ENCODE measurements around the gene FRS2.

DNA sequence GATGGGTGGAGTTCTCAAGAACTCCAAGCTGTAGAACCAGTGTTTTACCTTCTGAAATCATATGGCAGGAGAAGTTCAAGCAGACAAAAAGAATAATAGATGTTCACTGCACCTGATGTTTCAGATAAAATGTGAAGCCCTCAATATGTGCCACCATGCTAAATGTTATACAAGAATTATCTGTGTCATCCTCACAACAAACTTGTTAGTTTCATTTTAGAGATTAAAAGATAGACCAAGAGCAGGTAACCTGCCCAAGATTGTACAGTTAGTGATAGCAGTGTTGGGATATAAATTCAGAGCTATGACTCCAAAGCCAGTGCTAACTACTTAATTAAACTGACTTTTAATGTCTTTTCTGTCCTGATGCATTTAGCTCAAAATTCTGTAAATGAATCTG, 44.7 kb downstream of the FRS2 start:
- TF ChIP-seq, protein P1, sequence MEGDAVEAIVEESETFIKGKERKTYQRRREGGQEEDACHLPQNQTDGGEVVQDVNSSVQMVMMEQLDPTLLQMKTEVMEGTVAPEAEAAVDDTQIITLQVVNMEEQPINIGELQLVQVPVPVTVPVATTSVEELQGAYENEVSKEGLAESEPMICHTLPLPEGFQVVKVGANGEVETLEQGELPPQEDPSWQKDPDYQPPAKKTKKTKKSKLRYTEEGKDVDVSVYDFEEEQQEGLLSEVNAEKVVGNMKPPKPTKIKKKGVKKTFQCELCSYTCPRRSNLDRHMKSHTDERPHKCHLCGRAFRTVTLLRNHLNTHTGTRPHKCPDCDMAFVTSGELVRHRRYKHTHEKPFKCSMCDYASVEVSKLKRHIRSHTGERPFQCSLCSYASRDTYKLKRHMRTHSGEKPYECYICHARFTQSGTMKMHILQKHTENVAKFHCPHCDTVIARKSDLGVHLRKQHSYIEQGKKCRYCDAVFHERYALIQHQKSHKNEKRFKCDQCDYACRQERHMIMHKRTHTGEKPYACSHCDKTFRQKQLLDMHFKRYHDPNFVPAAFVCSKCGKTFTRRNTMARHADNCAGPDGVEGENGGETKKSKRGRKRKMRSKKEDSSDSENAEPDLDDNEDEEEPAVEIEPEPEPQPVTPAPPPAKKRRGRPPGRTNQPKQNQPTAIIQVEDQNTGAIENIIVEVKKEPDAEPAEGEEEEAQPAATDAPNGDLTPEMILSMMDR (IDR thresholded peaks at IDR 0.05) = no peak
- no peak for TF ChIP-seq POLR2A (IDR thresholded peaks at IDR 0.05)

Data from suprapubic skin (tissue), 3 donors.